Heart right ventricle (tissue), 16 donors: Measurements from ENCODE around the gene NRXN2. TPM values are rescaled to one million over a fixed set of nuclear protein-coding genes. Genes with fewer than 3 reads are reported as not detected.

Experiments used
- ATAC-seq, 8 donors: fragments of 200-7000 bp; cut with Tn5 transposase; one replicate each; pipeline ENCODE4 v1.9.1; 2020; ENCODE audit warnings: mild to moderate bottlenecking in 8 of 8, moderate library complexity in 8 of 8, moderate number of reproducible peaks in 1 of 8
- DNase-seq, 2 donors: peaks; one replicate each; pipeline ENCODE4 v3.0.0-alpha.2; 2020
- H3K27ac ChIP-seq, 10 donors: fragments of 200-600 bp; sonication (generic) in 2 of 10; one replicate each; pipeline versions ENCODE4 v1.5.0 to v1.8.0; 2020 to 2022; ENCODE audit warnings: mild to moderate bottlenecking in 3 of 10
- H3K27me3 ChIP-seq, 7 donors: fragments of 200-600 bp; one replicate each; pipeline ENCODE4 v1.8.0; 2021 to 2022; ENCODE audit warnings: mild to moderate bottlenecking in 2 of 7
- H3K36me3 ChIP-seq, 9 donors: fragments of 200-600 bp; sonication (generic) in 1 of 9; one replicate each; pipeline versions ENCODE4 v1.5.0 to v1.8.0; 2020 to 2022; ENCODE audit warnings: mild to moderate bottlenecking in 2 of 9
- H3K4me1 ChIP-seq, 9 donors: fragments of 200-600 bp; sonication (generic) in 1 of 9; one replicate each; pipeline versions ENCODE4 v1.5.0 to v1.8.0; 2020 to 2022; ENCODE audit warnings: mild to moderate bottlenecking in 4 of 9
- H3K4me3 ChIP-seq, 10 donors: fragments of 200-600 bp; sonication (generic) in 2 of 10; one replicate each; pipeline versions ENCODE4 v1.5.0 to v1.8.0; 2020 to 2022; ENCODE audit warnings: mild to moderate bottlenecking in 7 of 10, moderate library complexity in 2 of 10
- H3K9me3 ChIP-seq, 11 donors: fragments of 200-600 bp in 10 of 11; sonication (generic) in 2 of 11; one replicate each; pipeline versions ENCODE4 v1.5.0 to v1.8.0; 2013 to 2022; ENCODE audit warnings: mild to moderate bottlenecking in 2 of 11, control low read depth in 1 of 11, moderate library complexity in 1 of 11
- WGBS, 2 donors: extraction: QIAGEN DNeasy Blood & Tissue Kit; methylation state at CpG; one replicate each; pipeline ENCODE4 v1.1.7; 2013; ENCODE audit warnings: inconsistent platforms in 1 of 2; 5-methylcytosine and 5-hydroxymethylcytosine counted together
- intact Hi-C, 10 donors: fragments of 100-400 bp; cut with DNase I; formaldehyde crosslinking; loops; one replicate each; pipeline versions ENCODE4 v1.11.1 to v1.14.2; 2022
- polyA plus RNA-seq, 2 donors: library from polyadenylated mRNA; stranded (reverse); fragments of 200-250 nt; gene quantifications; one replicate each; pipeline ENCODE4 v1.2.3, GENCODE V29; 2013
- total RNA-seq, 10 donors: library from RNA; stranded (reverse); fragmentation: NEBNext Ultra II Directional in 3 of 10; extraction: Animal tissue kit (Norgen Biotek cat#: 25700) in 3 of 10; gene quantifications; one replicate each; pipeline versions ENCODE4 v1.2.1 to v1.2.4, GENCODE V29; 2021 to 2023
- TF ChIP-seq, protein P1 (sequence below), 9 donors: fragments of 200-600 bp; sonication (generic) in 2 of 9; IDR thresholded peaks; one replicate each; pipeline versions ENCODE4 v1.5.0 to v1.8.0; 2021 to 2022; ENCODE audit warnings: antibody characterized with exemption in 9 of 9, mild to moderate bottlenecking in 5 of 9, moderate library complexity in 1 of 9
- donor health status: Arrhythmogenic right ventricular cardiomyopathy.
- donor health status: ischemic (EF 13 %, LVEDD 7.1; RV severe dilation, severe dysfunction).
- donor health status: healthy with polysubstance abuse.
- donor health status: DM: no; HTN: yes; CAD: no.
- donor health status: DM: no; HTN: no; CAD: no.
- donor health status: ischemic (EF 25% LVEDD 6.9; RV normal size, moderate dysfunction).
- donor health status: ischemic (EF 25% LVEDD 5.7; RV mildly dilated, moderate dysfunction).
- donor health status: healthy.
- donor health status: DM: yes; HTN: yes; CAD: no.
- donor health status: Ischemic cardiomyopathy.
- donor health status: ischemic (EF 35%, LVEDD 5.7; RV mildly dilated, moderate dysfunction).
- donor health status: nonischemic (EF 11% LVEDD 7.7; RV severe dilation, severe dysfunction).
- donor health status: DM: yes; HTN: yes; CAD: no.
- donor health status: PGD.
- donor health status: ischemic (EF 29% LVEDD 5.4; RV normal size, mild dysfunction).
- donor health status: nonischemic (EF 23%, LVEDD 6.1; RV moderate dilation, normal function).

The NRXN2 gene
- total and polyA plus RNA-seq, 12 donors, result 0.45 to 5.5 (median 1.4) TPM

DNA sequence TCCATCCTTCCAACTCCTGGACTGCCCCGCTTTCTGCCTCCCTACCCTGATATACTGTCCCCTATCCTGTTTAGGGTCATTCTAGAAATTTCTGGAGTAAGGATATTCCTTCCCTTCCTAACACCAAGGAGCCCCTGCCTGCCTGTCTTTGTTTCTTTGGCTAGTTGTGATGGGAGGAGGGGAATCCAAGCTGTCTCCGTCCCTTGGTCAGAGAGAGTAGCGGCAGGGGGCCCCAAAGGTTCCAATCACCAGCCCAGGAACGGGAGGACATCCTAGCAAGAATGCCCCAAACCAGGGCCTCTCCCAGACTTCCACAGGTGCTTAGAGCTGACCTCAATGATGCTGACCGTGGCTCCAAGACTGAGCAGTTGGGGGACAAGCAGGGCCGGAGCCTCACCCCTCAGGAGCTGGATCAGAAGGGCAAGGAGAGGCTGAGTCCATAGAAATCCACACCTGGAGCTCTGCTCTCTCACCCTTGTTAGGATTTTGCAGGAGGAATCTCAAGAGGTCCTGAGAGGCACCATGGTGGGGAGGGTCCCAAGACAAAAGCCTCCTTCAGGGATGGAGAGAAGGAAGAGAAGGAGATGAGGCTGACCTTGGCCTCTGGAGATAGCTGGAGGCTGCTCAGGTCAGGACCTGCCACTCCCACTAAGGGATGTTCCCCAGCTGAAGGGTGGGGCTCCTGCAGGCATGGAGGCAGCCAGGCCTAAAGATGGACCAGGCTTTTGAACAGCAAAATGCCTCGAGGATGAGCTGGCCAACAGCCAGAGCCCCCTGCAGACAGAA is 118.3 kb downstream of the NRXN2 start:
- Histone ChIP-seq H3K36me3 (no peaks in the 10 kb centered on the region), H3K27ac (no peak overlapping the region), H3K27me3 (peaks cover 0 to 41% (median 14%) of the 10 kb centered on the region in 7 donors), H3K4me1 (peaks cover 0 to 15% (median 0%) of the 10 kb centered on the region in 9 donors), H3K9me3 (no peaks in the 10 kb centered on the region), H3K4me3 (no peak overlapping the region)
- 76 to 82% methylated on average over 7 of the region's 7 CpGs for WGBS, 2 donors
- TF ChIP-seq, protein P1, sequence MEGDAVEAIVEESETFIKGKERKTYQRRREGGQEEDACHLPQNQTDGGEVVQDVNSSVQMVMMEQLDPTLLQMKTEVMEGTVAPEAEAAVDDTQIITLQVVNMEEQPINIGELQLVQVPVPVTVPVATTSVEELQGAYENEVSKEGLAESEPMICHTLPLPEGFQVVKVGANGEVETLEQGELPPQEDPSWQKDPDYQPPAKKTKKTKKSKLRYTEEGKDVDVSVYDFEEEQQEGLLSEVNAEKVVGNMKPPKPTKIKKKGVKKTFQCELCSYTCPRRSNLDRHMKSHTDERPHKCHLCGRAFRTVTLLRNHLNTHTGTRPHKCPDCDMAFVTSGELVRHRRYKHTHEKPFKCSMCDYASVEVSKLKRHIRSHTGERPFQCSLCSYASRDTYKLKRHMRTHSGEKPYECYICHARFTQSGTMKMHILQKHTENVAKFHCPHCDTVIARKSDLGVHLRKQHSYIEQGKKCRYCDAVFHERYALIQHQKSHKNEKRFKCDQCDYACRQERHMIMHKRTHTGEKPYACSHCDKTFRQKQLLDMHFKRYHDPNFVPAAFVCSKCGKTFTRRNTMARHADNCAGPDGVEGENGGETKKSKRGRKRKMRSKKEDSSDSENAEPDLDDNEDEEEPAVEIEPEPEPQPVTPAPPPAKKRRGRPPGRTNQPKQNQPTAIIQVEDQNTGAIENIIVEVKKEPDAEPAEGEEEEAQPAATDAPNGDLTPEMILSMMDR (IDR thresholded peaks at IDR 0.05), result no peak
- intact Hi-C loops, result no loop called here
- ATAC-seq (no peak), DNase-seq (no peak)

DNA sequence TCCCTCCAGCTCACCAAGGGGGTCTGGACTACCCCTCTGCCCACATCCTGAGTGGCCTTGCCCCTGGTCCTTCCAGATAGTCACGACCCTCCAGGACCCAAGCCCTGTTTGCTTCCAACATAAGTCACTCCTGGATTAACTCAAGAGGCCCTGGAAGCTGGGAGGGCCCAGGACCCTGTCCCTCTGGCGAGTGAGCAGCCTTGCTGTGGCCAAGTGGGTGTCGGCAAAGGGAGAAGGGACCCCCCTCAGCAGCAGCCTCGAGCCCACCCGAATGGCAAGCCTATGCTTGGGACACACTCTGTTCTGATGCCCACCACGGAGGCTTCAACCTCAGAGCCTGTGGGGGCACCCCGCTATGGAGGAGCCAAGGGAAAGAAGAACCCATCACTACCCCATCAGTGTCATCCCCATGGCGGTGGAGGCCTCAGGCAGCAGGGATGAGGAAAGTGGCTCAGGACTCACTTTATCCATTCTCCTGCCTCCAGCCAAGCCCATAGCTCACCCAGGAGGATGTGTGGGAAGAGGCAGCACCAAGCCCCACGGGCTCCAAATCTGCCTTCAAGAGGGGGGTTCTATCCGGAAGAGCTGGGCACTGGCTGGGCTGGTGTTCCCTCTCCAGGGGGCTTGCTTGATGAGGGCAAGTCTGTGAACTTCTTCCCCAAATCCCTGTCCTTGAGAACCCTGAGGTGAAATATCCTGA is 119.4 kb downstream of the NRXN2 start:
- intact Hi-C loops, result no loop called here
- H3K9me3 ChIP-seq, result no peaks in the 10 kb centered on the region
- TF ChIP-seq, protein P1 (IDR thresholded peaks at IDR 0.05), result no peak

DNA sequence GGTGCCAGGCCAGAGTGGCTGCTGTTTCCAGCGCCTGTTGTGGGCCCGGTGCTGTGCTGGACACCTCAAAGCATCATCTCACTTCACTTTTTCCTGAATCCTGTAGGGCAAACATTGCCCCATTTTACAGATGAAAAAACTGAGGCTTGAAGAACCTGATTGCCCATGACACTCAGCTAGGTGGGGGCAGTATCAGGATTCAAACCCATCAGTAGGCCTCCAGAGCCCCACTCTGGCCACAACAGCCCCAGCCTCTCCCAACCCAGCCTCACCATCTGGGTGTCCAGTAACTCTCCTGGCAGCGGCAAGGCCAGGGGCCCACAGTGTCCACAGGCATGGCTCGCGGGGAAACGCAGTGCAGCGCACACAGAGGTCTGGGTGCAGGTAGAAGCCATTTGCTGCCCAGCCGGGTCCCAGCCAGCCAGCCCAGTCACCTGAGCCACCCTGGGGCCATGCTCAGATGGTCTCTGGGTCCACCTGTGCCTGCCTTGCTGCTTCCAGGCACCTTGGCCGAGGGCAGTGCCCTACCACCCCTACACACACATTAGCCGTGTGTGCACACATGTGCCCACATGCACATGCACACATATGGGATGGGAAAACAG is 120.4 kb downstream of the NRXN2 start:
- H3K9me3 ChIP-seq, result no peaks in the 10 kb centered on the region
- TF ChIP-seq, protein P1 (IDR thresholded peaks at IDR 0.05), result no peak
- H3K27me3 ChIP-seq, result peaks cover 0 to 26% (median 8%) of the 10 kb centered on the region in 7 donors
- H3K4me3 ChIP-seq, result no peak overlapping the region
- WGBS, 2 donors, result 95 to 96% methylated on average over 10 of the region's 10 CpGs
- no peak for DNase-seq
- H3K4me1 ChIP-seq, result peaks cover 0 to 2% (median 0%) of the 10 kb centered on the region in 9 donors
- intact Hi-C loops, result no loop called here
- no peak for ATAC-seq
- H3K27ac ChIP-seq, result no peak overlapping the region
- H3K36me3 ChIP-seq, result no peaks in the 10 kb centered on the region

More for the DNA sequence above, 119.4 kb downstream of the NRXN2 start:
- Histone ChIP-seq H3K4me3 (no peak overlapping the region), H3K4me1 (peaks cover 0 to 12% (median 0%) of the 10 kb centered on the region in 9 donors), H3K27me3 (peaks cover 0 to 31% (median 14%) of the 10 kb centered on the region in 7 donors), H3K36me3 (no peaks in the 10 kb centered on the region), H3K27ac (no peak overlapping the region)
- 86 to 88% methylated on average over 10 of the region's 10 CpGs for WGBS, 2 donors
- ATAC-seq, result no peak
- DNase-seq, result no peak
